ENCODE data around the gene RPH3AL.
A peak's percentile ranks its signal among the peaks of the same experiment; 100 is the strongest.
"Not testable (repeated sequence)": the region's sequence is repeated elsewhere in the genome, so short reads cannot be mapped to it uniquely, and the experiment has no call there.

The RPH3AL gene

DNA sequence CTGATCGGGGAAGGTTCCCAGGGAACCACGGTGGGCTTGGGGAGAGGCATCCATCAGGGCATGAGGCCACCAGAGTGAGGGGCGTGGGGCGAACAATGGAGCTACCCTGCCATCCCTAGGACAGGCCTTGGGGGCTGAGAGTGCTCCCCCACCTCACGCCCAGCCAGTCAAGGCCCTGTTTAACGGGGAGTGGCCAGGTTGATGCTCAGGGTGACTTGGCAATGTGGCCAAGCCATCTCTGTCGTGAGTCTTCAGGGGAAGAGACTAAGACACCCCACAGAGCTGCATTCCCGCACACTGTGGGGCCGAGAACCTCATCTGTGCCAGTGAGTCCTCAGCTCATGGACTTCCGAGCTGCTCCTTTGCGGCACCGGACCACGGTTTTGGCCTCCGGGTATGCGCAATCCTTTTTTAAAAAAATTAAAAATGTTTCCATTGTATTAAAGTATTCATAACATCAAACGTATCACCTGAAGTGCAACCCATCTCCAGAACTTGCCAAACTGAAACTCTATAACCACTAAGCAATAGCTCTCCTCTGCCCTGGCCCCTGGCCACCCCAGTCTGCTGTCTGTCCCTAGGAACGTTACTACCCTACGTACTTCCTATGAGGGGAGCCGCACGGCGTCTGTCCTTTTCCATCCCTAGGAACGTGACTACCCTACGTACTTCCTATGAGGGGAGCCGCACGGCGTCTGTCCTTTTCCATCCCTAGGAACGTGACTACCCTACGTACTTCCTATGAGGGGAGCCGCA is 99.3 kb downstream of the RPH3AL start:
- TF ChIP-seq JUND (IDR thresholded peaks at IDR 0.05; ENCODE audit: low read depth), result no peak
- DNase-seq (ENCODE audit: low read depth in 1 of 2, low spot score in 1 of 2), result no peak
- in situ Hi-C loops (cut with HindIII; ENCODE audit: low pct_unique_long_range_greater_than_20kb, low sequenced_read_pairs), result no loop called here

DNA sequence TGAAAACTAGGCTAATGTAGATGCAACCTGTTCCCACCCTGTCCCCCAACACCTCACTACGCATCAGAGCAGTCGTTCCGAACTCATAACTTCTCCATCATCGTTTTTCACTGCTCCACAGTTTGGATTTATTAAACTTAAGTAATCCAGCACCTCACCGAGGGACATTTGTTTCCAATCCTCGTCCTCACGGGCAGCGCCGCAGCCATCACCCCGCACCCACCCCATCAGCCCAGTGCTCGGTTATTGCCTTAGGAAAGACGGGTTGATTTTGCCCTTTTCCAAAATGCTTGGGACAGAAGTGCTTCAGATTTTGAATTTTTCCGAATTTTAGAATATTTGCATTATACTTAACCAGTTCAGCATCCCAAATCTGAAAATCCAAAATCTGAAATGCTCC is 100.2 kb downstream of the RPH3AL start:
- DNase-seq (ENCODE audit: low read depth in 1 of 2, low spot score in 1 of 2), result no peak
- in situ Hi-C loops (cut with HindIII; ENCODE audit: low pct_unique_long_range_greater_than_20kb, low sequenced_read_pairs), result no loop called here
- no peak for TF ChIP-seq JUND (IDR thresholded peaks at IDR 0.05; ENCODE audit: low read depth)

DNA sequence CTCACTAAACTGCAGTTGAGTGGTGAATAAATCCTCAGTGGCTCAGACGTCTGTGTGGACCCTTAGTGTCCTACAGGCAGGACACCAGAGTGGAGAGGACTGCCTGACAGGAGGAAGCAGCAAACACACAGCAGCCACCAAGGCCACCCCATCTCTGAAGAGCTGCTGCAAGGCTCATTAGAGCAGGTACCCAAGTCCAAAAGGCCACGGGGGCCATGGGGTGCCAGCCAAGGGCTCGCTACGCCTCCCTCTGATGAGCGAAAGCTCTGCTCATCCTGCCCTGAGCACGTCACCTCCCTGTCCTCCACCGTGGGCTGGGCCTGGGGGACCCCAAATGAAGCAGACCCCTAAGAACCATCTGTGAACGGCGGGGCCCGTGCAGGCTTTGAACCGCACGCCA is 101.1 kb downstream of the RPH3AL start:
- TF ChIP-seq JUND (IDR thresholded peaks at IDR 0.05; ENCODE audit: low read depth), result no peak
- DNase-seq (ENCODE audit: low read depth in 1 of 2, low spot score in 1 of 2), result no peak
- in situ Hi-C loops (cut with HindIII; ENCODE audit: low pct_unique_long_range_greater_than_20kb, low sequenced_read_pairs), result no loop called here

DNA sequence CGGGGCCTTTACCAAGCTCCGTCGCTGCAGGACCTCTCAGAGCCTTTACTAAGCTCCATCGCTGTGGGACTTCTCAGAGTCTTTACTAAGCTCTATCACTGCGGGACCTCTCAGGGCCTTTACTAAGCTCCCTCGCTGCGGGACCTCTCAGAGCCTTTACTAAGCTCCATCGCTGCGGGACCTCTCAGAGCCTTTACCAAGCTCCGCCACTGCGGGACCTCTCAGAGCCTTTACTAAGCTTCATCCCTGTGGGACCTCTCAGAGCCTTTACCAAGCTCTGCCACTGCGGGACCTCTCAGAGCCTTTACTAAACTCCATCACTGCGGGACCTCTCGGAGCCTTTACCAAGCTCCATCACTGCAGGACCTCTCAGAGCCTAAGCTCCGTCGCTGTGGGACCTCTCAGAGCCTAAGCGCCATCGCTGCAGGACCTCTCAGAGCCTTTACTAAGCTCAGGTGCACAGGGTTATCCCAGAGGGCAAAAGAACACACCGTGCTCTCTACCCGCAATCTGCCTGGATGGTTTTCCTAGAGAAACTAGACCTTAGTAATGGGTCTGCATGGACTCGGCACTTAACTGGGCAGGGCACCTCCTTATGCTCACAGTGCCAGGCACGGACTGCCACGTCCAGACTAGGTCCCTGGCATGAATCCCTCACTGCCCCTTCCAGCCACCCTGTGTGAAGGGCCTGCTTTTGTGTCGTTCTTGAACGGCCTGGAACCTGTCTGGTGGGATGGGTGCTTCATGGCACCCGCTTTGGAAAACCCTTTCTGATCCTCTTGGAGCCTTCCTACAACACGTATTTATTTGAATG is 101.9 kb downstream of the RPH3AL start:
- in situ Hi-C loops (cut with HindIII; ENCODE audit: low pct_unique_long_range_greater_than_20kb, low sequenced_read_pairs), result no loop called here
- TF ChIP-seq JUND (IDR thresholded peaks at IDR 0.05; ENCODE audit: low read depth), result no peak
- no peak for DNase-seq (ENCODE audit: low read depth in 1 of 2, low spot score in 1 of 2)

DNA sequence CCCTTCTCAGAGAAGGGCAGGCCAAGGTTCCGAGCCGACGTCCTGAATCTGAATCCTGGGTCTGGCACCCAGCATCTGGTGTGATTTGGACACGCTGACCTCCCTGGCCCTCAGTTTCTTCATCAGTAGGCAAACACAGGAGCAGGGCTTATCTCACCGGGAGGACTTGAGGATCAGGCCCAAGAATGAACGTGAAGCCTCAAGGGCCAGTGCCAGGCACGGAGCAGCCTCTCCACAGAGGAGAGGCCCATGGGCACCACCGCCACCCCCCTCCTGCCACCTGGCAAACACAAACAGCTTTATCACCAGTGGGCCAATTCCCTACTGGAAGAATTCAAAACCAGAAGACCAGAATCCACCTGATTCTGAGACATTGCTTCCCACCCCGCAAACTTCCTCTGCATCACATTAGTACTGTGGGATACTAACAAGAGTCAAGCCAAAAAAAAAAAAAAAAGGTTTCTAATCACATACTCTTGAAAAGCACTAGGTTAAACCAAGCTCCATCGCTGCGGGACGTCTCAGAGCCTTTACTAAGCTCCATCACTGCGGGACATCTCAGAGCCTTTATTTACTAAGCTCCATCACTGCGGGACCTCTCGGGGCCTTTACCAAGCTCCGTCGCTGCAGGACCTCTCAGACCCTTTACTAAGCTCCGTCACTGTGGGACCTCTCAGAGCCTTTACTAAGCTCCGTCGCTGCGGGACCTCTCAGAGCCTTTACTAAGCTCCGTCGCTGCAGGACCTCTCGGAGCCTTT is 103.2 kb downstream of the RPH3AL start:
- no peak for TF ChIP-seq JUND (IDR thresholded peaks at IDR 0.05; ENCODE audit: low read depth)
- DNase-seq (ENCODE audit: low read depth in 1 of 2, low spot score in 1 of 2), result no peak
- in situ Hi-C loops (cut with HindIII; ENCODE audit: low pct_unique_long_range_greater_than_20kb, low sequenced_read_pairs), result no loop called here

DNA sequence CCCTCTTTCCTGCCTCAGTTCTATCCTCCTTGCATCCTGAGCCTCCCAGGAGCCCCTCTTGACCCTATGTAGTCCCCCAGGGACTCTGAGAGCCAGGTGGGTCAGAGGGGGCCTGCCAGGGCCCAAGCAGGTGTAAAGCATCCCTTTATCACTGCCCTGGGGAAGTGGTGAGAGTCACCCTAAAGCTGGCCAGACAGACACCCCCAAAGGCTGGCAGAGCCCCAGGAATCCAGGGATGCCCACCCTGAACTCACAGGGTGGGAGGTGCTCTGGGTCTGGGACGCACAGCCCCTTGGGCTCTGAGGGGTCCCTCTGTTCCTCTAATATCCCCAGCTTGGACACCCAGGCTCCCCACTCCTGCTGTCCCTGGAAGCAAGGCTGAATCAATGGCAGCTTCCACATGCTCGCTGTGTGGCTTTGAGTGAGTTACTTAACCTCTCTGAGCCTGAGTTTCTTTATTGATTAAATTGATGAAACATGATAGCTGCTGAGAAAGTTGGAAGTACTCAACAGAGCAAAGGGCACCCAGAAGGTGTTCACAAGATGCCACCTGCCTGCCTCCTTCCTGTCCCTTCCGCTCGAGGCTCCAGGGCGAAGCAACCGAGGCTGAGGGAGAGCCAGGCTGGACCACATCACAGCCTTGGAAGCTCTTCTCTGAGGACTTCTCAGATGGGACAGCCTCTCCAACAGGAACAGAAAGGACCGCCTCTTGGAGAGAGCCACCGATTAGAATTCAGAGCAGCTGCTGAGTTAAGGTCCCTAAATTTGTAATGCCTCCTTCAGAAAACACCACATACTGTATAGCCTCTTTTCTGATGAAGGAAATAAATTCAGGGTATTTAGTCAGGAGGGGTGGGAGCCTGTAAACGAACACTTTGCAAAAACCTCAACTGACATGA is 104.0 kb downstream of the RPH3AL start:
- in situ Hi-C loops (cut with HindIII; ENCODE audit: low pct_unique_long_range_greater_than_20kb, low sequenced_read_pairs), result no loop called here
- no peak for TF ChIP-seq JUND (IDR thresholded peaks at IDR 0.05; ENCODE audit: low read depth)
- DNase-seq (ENCODE audit: low read depth in 1 of 2, low spot score in 1 of 2), result no peak

DNA sequence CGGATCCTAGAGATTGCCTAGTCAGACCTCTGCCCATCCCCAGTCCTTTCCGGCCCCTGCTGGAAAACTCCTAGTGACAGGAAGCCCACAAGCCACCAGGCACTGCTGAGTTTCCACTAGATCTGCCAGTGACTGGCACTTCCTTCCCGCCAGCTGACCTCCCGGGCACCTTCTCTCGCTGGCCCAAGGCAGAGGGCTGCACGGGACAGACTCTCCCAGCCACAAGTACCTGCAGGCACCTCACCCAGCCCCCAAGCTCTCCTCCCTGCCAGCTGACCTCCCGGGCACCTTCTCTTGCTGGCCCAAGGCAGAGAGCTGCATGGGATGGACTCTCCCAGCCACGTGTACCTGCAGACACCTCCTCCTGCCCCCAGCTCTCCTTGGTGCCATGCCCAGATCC is 104.8 kb downstream of the RPH3AL start:
- DNase-seq (ENCODE audit: low read depth in 1 of 2, low spot score in 1 of 2), result peak in 1 of 2 experiments; percentile 25
- no peak for TF ChIP-seq JUND (IDR thresholded peaks at IDR 0.05; ENCODE audit: low read depth)
- in situ Hi-C loops (cut with HindIII; ENCODE audit: low pct_unique_long_range_greater_than_20kb, low sequenced_read_pairs), result no loop called here

DNA sequence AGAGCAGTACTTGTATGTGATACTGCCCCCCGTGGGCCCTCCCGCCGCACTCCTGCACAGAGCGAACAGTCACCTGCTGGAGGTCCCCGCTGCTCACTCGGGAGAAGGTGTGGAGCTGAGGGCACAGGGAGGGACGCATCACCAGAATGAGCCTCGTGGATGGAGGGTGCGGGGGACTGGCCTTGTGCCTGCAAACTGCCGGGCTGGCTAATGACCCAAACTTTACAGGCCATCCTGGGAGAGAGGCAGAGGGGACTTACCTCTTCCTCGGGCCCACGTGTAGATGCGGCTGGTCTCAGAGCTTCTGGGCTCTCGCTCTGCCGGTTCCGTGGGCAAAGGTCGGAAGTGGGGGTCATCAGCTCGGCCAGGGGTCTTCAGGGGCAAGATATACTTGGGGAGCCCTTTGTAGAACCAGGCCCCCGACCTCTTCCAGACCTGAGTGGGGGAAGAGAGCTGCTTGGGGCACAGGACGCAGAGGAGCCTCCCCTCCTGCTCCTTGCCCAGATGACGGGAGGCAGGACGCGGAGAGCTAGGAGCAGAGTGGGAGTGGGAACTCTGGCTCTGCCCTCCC is 105.7 kb downstream of the RPH3AL start:
- DNase-seq (ENCODE audit: low read depth in 1 of 2, low spot score in 1 of 2), result no peak
- in situ Hi-C loops (cut with HindIII; ENCODE audit: low pct_unique_long_range_greater_than_20kb, low sequenced_read_pairs), result no loop called here
- TF ChIP-seq JUND (IDR thresholded peaks at IDR 0.05; ENCODE audit: low read depth), result no peak

DNA sequence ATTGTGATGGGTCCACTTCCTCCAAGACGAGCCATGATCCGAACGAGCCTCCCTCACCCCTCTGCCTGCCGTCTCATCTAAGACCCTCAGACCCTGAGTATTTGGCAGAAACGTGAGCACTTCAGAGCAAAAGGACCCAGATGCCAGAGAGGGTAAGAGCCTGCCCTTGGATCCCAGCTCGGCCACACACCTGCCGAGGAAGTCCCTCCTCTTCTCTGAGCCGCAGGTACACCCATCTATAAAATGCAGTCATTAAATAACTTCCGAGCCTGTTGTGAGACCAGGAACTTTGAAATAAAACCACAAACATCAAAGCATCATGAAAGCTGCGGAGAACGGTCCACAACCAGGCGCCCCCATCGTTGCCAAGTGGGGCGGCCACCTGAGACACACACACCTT is 106.4 kb downstream of the RPH3AL start:
- in situ Hi-C loops (cut with HindIII; ENCODE audit: low pct_unique_long_range_greater_than_20kb, low sequenced_read_pairs), result no loop called here

DNA sequence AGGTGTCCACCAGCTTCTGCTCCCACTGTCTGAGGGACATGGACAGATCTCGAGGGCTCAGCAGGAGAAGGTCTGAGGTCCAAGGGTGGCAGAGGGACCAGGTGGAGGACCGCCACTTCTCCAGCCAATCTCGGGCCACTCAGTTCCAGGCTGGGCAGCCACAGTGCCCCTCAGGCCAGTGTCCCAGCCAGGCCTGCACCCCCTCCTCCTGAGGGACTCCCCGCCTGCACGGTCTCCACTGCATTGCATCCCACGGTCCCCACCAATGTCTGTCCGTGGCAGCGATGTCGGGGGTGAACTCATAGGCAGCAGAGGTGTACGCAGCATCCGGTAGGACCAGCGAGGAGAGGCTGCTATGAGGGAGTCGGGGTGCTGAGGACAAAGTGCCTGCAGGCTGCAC is 107.0 kb downstream of the RPH3AL start:
- in situ Hi-C loops (cut with HindIII; ENCODE audit: low pct_unique_long_range_greater_than_20kb, low sequenced_read_pairs), result no loop called here
- DNase-seq (ENCODE audit: low read depth in 1 of 2, low spot score in 1 of 2), result no peak
- TF ChIP-seq JUND (IDR thresholded peaks at IDR 0.05; ENCODE audit: low read depth), result no peak

More for the DNA sequence above, 106.4 kb downstream of the RPH3AL start:
- DNase-seq (ENCODE audit: low read depth in 1 of 2, low spot score in 1 of 2), result no peak
- no peak for TF ChIP-seq JUND (IDR thresholded peaks at IDR 0.05; ENCODE audit: low read depth)

DNA sequence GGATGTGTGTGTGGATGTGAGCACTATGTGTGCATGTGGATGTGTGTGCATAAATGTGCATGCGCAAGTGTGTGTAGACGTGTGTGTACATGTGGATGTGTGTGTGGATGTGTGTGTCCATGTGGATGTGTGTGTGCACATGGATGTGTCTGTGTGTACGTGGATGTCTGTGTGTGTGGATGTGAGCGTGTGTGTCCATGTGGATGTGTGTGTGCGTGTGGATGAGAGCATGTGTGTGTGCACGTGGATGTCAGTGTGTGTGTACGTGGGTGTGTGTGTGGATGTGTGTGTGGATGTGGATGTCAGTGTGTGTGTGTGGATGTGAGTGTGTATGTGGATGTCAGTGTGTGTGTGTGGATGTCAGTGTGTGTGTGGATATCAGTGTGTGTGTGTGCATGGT is 107.6 kb downstream of the RPH3AL start:
- in situ Hi-C loops (cut with HindIII; ENCODE audit: low pct_unique_long_range_greater_than_20kb, low sequenced_read_pairs), result no loop called here
- no peak for DNase-seq (ENCODE audit: low read depth in 1 of 2, low spot score in 1 of 2)
- TF ChIP-seq JUND (IDR thresholded peaks at IDR 0.05; ENCODE audit: low read depth), result no peak

DNA sequence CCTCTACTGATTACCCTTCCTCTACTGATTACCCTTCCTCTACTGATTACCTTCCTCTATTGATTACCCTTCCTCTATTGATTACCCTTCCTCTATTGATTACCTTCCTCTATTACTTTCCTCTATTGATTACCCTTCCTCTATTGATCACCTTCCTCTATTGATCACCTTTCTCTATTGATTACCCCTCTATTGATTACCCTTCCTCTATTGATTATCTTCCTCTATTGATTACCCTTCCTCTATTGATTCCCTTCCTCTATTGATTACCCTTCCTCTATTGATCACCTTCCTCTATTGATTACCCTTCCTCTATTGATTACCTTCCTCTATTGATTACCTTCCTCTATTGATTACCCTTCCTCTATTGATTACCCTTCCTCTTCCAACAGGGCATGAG is 108.7 kb downstream of the RPH3AL start:
- in situ Hi-C loops (cut with HindIII; ENCODE audit: low pct_unique_long_range_greater_than_20kb, low sequenced_read_pairs); DNase-seq (ENCODE audit: low read depth in 1 of 2, low spot score in 1 of 2): not testable (repeated sequence)

Data from T47D (cell line).